Neutrophil (primary cell): ENCODE measurements around the gene VDR.

Experiments used
- H3K27ac ChIP-seq: fragments of 200-600 bp; sonication (generic); 2 replicates; pipeline ENCODE4 v1.5.1; 2016; ENCODE audit warnings: mild to moderate bottlenecking, moderate library complexity
- H3K27me3 ChIP-seq: fragments of 200-600 bp; sonication (generic); 2 replicates; pipeline ENCODE4 v1.6.0; 2016; ENCODE audit warnings: mild to moderate bottlenecking
- H3K36me3 ChIP-seq: fragments of 200-600 bp; sonication (generic); 2 replicates; pipeline ENCODE4 v1.5.1; 2017
- H3K4me1 ChIP-seq, 2 experiments: fragments of 200-600 bp in 1 of 2; sonication (generic) in 1 of 2; 1 replicate in 1 of 2; 2 replicates in 1 of 2; pipeline versions ENCODE4 v1.5.1 to v1.6.1; 2013 to 2016; ENCODE audit warnings: low read depth in 1 of 2, low read length in 1 of 2, mild to moderate bottlenecking in 1 of 2, moderate library complexity in 1 of 2; ENCODE audit not compliant: control insufficient read depth in 1 of 2, insufficient read depth in 1 of 2
- H3K4me3 ChIP-seq, 2 experiments: fragments of 200-600 bp in 1 of 2; sonication (generic) in 1 of 2; 1 replicate in 1 of 2; 2 replicates in 1 of 2; pipeline ENCODE4 v1.5.1; 2013 to 2016; ENCODE audit warnings: low read depth in 1 of 2, low read length in 1 of 2, mild to moderate bottlenecking in 1 of 2, moderate library complexity in 1 of 2
- H3K9me3 ChIP-seq: fragments of 200-600 bp; sonication (generic); 2 replicates; pipeline ENCODE4 v1.5.1; 2016
- TF ChIP-seq, protein P1 (sequence below): fragments of 200-600 bp; sonication (generic); IDR thresholded peaks from 2 replicates; pipeline ENCODE4 v1.5.1; 2016; ENCODE audit warnings: antibody characterized with exemption

The VDR gene

DNA sequence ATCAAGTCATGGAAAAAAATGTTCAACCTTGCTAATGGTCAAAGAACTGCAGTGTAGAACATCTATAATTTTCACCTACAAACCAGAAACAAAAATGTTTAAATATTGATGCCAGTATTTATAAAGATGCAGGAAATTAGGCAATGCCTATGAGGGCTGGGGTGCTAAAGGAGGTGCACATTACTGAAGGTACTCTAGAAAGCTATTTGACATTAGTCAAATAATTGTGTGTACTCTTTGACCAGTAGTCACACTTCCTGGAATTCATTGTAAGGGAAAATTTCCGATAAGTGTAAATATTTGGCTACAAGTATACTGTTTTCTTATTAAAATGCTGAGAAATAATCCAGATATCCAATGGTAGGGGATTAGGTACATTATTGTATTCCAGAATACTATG, 48.7 kb downstream of the VDR start:
- H3K27ac ChIP-seq, result no peak overlapping the region
- H3K27me3 ChIP-seq, result no peaks in the 10 kb centered on the region
- TF ChIP-seq, protein P1, sequence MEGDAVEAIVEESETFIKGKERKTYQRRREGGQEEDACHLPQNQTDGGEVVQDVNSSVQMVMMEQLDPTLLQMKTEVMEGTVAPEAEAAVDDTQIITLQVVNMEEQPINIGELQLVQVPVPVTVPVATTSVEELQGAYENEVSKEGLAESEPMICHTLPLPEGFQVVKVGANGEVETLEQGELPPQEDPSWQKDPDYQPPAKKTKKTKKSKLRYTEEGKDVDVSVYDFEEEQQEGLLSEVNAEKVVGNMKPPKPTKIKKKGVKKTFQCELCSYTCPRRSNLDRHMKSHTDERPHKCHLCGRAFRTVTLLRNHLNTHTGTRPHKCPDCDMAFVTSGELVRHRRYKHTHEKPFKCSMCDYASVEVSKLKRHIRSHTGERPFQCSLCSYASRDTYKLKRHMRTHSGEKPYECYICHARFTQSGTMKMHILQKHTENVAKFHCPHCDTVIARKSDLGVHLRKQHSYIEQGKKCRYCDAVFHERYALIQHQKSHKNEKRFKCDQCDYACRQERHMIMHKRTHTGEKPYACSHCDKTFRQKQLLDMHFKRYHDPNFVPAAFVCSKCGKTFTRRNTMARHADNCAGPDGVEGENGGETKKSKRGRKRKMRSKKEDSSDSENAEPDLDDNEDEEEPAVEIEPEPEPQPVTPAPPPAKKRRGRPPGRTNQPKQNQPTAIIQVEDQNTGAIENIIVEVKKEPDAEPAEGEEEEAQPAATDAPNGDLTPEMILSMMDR, result no peak
- no peaks in the 10 kb centered on the region for H3K4me1 ChIP-seq
- peaks cover 87% of the 10 kb centered on the region for H3K36me3 ChIP-seq
- H3K9me3 ChIP-seq, result no peaks in the 10 kb centered on the region
- no peak overlapping the region for H3K4me3 ChIP-seq

DNA sequence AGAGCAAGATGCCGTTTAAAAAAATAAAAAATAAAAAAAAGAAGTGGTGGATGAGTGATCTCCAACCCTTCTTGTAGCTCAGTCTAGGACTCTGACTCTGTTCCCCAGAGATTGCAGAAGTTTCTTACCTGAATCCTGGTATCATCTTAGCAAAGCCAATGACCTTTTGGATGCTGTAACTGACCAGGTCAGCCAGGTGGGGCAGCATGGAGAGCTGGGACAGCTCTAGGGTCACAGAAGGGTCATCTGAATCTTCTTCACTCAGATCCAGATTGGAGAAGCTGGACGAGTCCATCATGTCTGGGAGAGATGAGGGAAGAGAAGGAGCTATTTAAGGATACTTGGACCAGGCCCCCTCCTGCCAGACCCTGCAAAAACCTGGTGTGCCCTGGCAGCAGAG, 49.3 kb downstream of the VDR start:
- no peak overlapping the region for H3K27ac ChIP-seq
- TF ChIP-seq, protein P1, result no peak
- no peak overlapping the region for H3K4me3 ChIP-seq
- H3K36me3 ChIP-seq, result peaks cover 87% of the 10 kb centered on the region
- H3K4me1 ChIP-seq, result no peaks in the 10 kb centered on the region
- H3K27me3 ChIP-seq, result no peaks in the 10 kb centered on the region
- no peaks in the 10 kb centered on the region for H3K9me3 ChIP-seq

- no peak overlapping the region for H3K27ac ChIP-seq
- H3K4me1 ChIP-seq, result no peaks in the 10 kb centered on the region
- H3K27me3 ChIP-seq, result no peaks in the 10 kb centered on the region
- peaks cover 87% of the 10 kb centered on the region for H3K36me3 ChIP-seq
- H3K9me3 ChIP-seq, result no peaks in the 10 kb centered on the region
- no peak overlapping the region for H3K4me3 ChIP-seq
- TF ChIP-seq, protein P1, result no peak
These were observed 50.3 kb downstream of the VDR start for GRCh38 chr12:47854531-47854930.

DNA sequence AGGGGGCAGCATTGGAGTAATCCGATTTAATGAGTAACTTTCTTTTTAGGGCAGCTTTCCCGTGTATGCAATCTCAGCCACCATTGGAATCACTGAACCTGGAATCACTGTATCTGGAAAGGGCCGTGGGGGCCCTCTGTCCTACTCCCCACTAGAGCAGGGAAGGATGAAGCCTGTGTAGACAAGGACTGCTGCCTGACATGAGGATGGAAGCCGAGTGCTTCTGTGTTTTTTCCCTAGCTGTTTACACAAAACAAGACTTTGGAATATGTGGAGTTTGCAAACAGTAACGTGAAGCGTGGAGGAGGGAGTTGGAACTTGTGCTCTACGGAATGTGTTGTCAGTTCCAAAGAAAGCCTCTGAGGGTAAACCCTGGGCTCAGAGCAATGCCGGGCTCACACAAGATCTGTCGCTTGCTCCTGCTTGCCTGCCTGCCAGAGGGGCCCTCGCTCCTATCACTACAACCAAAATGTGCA, 52.7 kb downstream of the VDR start:
- Histone ChIP-seq H3K4me1 (no peaks in the 10 kb centered on the region), H3K27ac (no peak overlapping the region), H3K36me3 (peaks cover 78% of the 10 kb centered on the region), H3K4me3 (no peak overlapping the region), H3K9me3 (no peaks in the 10 kb centered on the region), H3K27me3 (no peaks in the 10 kb centered on the region)
- TF ChIP-seq, protein P1, result no peak

- Histone ChIP-seq H3K4me3 (no peak overlapping the region), H3K4me1 (no peaks in the 10 kb centered on the region), H3K9me3 (no peaks in the 10 kb centered on the region), H3K27ac (no peak overlapping the region), H3K36me3 (peaks cover 78% of the 10 kb centered on the region), H3K27me3 (no peaks in the 10 kb centered on the region)
- TF ChIP-seq, protein P1, result no peak
These were observed 53.4 kb downstream of the VDR start for GRCh38 chr12:47851303-47851952.
